ENCODE data around the gene C1GALT1. TPM values are rescaled to one million over a fixed set of nuclear protein-coding genes. Genes with fewer than 3 reads are reported as not detected.
A peak's percentile ranks its signal among the peaks of the same experiment; 100 is the strongest.

The C1GALT1 gene
- total RNA-seq, 1 experiment from 2014 or later, result 81.5 TPM

- WGBS (ENCODE audit: extremely low coverage, insufficient read length, low lambda C conversion rate), result no CpG with 5 or more reads among the region's 1 CpG
- no peak for TF ChIP-seq CTCF (conservative IDR thresholded peaks at IDR 0.05)
- Histone ChIP-seq H3K4me1 (ENCODE audit: insufficient read depth, low read length) (peaks cover 7% of the 10 kb centered on the region; the same call in 1 of the 2 replicates), H4K20me1 (ENCODE audit: control insufficient read depth, insufficient read depth, insufficient read length) (no peaks in the 10 kb centered on the region), H2BK5ac (ENCODE audit: insufficient read length, low read length) (no peak overlapping the region), H3K4ac (ENCODE audit: low read depth, low read length) (no peak overlapping the region), H3K56ac (ENCODE audit: insufficient read length, low read depth, low read length) (no peak overlapping the region), H3K23ac (ENCODE audit: insufficient read length, low read depth, low read length) (no peak overlapping the region), H3T11ph (ENCODE audit: low read length) (no peak overlapping the region), H4K91ac (ENCODE audit: insufficient read length, low read depth, low read length) (no peak overlapping the region), H3K79me1 (ENCODE audit: insufficient read depth, low read depth, low read length, poor library complexity, severe bottlenecking) (no peaks in the 10 kb centered on the region), H2BK20ac (ENCODE audit: low read depth, low read length, poor library complexity, severe bottlenecking) (no peak overlapping the region), H3K79me2 (ENCODE audit: insufficient read depth, low read length) (peaks cover 23% of the 10 kb centered on the region; the same call in 1 of the 2 replicates), H2BK12ac (ENCODE audit: insufficient read length, low read depth, low read length) (no peak overlapping the region), H3K27ac (ENCODE audit: insufficient read length, low read depth, low read length) (no peak overlapping the region), H3K18ac (ENCODE audit: insufficient read length, low read depth, low read length) (no peak overlapping the region), H3K23me2 (ENCODE audit: insufficient read length, low read depth, low read length, poor library complexity, severe bottlenecking) (peaks cover 2% of the 10 kb centered on the region), H4K5ac (ENCODE audit: insufficient read length, low read depth, low read length) (no peak overlapping the region), H3K9me3 (ENCODE audit: control insufficient read depth, low read depth, low read length) (no peaks in the 10 kb centered on the region), H3K4me2 (ENCODE audit: insufficient read depth, insufficient read length, low read length) (no peak overlapping the region), H3K27me3 (ENCODE audit: insufficient read depth, low read length) (no peaks in the 10 kb centered on the region), H2BK120ac (ENCODE audit: low read depth, low read length, poor library complexity, severe bottlenecking) (no peak overlapping the region), H2BK15ac (ENCODE audit: low read depth, low read length) (no peak overlapping the region), H2AFZ (ENCODE audit: low read length) (no peak overlapping the region), H3K9ac (ENCODE audit: extremely low read depth, insufficient read length, low read length) (no peak overlapping the region), H4K8ac (replicated peaks; ENCODE audit: insufficient read length, low read depth, low read length) (no peak overlapping the region), H3K14ac (ENCODE audit: insufficient read depth, low read length) (no peak overlapping the region), H2AK5ac (ENCODE audit: insufficient read length, low read length) (no peak overlapping the region)
- no peak overlapping the region for H3K4me3 Mint-ChIP-seq
- peaks cover 9 to 22% of the 10 kb centered on the region in 2 experiments for H3K9me3 Mint-ChIP-seq
- H3K4me1 Mint-ChIP-seq, result peaks cover 85 to 86% of the 10 kb centered on the region in 2 experiments
- no peak for DNase-seq
- H3K36me3 Mint-ChIP-seq (ENCODE audit: insufficient read depth in 1 of 3, low read depth in 3 of 3), result peaks cover 0 to 25% (median 20%) of the 10 kb centered on the region in 3 experiments; a peak in 5 of 7 replicates
- peak overlapping the region in 2 of 3 experiments; percentile 3 to 13; a peak in 2 of 7 replicates for H3K27ac Mint-ChIP-seq
- no peaks in the 10 kb centered on the region for H3K27me3 Mint-ChIP-seq (ENCODE audit: low read depth)
Observed at GRCh38 chr7:7203813-7204575, 21.6 kb downstream of the C1GALT1 start.
